ENCODE data around the gene BFSP2.

GRCh38 chr3:133404920-133405319 lies 5.1 kb downstream of the BFSP2 start:
- TF ChIP-seq, protein P1, sequence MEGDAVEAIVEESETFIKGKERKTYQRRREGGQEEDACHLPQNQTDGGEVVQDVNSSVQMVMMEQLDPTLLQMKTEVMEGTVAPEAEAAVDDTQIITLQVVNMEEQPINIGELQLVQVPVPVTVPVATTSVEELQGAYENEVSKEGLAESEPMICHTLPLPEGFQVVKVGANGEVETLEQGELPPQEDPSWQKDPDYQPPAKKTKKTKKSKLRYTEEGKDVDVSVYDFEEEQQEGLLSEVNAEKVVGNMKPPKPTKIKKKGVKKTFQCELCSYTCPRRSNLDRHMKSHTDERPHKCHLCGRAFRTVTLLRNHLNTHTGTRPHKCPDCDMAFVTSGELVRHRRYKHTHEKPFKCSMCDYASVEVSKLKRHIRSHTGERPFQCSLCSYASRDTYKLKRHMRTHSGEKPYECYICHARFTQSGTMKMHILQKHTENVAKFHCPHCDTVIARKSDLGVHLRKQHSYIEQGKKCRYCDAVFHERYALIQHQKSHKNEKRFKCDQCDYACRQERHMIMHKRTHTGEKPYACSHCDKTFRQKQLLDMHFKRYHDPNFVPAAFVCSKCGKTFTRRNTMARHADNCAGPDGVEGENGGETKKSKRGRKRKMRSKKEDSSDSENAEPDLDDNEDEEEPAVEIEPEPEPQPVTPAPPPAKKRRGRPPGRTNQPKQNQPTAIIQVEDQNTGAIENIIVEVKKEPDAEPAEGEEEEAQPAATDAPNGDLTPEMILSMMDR (IDR thresholded peaks at IDR 0.05), result no peak
- TF ChIP-seq EP300 (IDR thresholded peaks at IDR 0.05), result no peak
